Stimulated activated CD4-positive, alpha-beta T cell treated with anti-CD3 and anti-CD28 coated beads, Interleukin-15, amount 100 ng/mL, for 24 hours (primary cell): ENCODE data around the gene EIPR1.

Experiments
- DNase-seq: peaks from one replicate; pipeline ENCODE4 v3.0.0-alpha.2; 2020

EIPR1 gene

GRCh38 chr2:3168230-3168891, 209.3 kb downstream of the EIPR1 start:
- DNase-seq = no peak

GRCh38 chr2:3163401-3163800, 214.2 kb downstream of the EIPR1 start:
- DNase-seq = no peak

DNA sequence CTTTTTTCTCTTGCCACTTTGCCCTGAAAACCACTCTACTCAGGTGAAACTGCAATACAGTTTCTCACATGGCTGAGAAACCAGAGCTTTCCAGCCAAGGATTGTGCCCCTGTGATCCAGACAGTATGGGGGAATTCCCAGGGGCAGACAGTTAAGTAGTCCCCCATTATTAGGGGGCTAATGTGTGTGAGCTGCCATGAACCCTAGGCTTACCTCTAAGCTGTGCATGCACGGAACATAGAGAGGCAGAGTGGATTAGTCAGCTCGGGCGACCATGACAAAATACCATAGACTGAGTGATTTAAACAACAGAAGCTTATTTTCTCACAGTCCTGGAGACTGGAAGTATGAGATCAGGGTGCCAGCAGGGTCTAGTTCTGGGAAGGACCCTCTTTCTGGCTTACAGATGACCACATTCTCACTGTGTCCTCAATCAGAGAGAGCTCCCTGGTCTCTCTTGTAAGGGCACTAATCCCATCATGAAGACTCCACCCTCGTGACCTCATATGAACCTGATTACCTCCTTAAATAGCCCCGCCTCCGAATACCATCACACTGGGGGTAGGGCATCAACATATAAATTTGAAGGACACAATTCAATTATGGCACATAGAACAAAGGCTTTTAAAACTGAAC, 215.1 kb downstream of the EIPR1 start:
- no peak for DNase-seq

GRCh38 chr2:3160751-3161330, 216.8 kb downstream of the EIPR1 start:
- no peak for DNase-seq

DNA sequence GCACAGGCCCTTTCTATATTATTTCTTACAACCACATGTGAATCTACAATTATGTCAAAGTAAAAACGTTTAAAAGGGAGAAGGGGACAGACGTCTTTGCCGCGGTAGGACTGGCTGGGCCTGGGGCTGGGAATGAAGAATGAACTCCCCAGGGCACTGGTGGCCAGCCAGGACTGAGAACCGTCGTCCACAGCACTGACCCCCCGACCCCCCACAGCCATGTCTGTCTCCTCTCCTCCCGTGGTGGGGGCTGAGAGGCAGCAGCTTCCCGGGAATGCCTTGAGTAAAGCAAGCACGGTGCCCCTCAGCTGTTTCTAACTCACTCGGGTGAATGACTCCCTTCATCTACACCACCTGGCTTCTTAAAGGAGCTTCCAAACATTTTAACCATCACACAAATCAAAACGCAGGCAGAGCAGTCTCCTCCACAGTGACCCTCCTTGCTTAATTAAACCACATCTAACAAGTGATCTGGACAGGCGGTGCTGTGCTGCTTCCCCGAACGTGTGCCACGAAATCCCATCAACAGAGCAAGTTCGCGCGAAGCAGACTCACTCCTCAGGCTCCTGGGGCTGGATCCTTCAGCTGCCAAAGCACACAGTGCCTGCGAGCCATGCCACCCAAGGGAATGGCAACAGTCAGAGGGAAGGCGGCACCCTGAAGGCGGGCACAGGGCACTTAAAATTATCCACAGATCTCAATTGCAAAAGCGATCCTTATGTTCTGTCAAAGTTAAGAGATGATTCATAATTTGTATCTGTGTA, 217.7 kb downstream of the EIPR1 start:
- no peak for DNase-seq

- DNase-seq = no peak
These were observed 222.9 kb downstream of the EIPR1 start for GRCh38 chr2:3154700-3155099.

DNA sequence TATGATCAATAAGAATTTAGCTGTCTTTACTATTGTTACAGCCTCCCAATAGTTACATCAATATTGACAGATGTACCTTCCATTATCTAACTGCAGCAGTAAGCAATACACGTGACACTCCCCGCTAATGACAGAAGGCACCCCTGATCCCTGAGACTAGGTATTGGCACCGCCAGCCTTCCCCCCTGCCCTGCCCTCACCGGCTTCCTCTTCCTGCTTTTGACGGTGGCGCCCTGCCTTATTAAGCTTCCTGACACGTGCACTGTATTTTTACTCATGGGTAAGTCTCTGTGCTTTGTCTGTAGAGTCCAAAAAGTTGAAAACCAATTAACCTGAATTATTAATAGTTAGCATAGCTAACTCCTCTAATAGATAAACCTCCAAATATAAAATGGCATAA, 223.5 kb downstream of the EIPR1 start:
- no peak for DNase-seq

DNA sequence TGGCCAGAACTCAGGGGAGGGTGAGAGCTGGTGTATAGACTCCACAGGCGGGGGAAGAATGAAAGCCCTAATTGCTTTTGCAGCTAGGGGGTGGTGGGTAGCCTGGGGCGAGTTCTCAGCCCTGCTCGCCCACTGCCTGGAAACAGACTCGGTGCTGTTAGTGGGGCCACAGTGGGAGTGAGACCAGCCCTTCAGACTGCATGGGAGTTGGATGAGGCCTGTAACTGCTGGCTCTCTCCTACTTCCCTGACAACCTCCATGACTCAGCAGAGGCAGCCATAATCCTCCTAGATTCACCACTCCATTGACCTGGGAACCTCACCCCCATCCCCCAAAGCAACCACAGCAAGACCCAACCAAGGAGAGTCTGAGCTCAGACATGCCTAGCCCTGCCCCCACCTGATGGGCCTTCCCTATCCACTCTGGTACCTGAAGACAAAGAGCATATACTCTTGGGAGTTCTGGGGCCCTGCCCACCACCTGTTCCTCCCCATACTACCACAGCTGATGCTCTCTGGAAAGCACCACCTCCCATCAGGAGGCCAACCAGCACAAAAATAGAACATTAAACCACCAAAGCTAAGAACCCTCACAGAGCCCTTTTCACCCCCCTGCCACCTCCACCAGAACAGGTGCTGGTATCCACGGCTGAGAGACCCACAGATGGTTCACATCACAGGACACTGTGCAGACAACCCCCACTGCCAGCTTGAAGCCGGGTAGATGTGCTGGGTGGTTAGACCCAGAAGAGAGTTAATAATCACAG, 226.3 kb downstream of the EIPR1 start:
- no peak for DNase-seq

- DNase-seq = no peak
These were observed 228.0 kb downstream of the EIPR1 start for GRCh38 chr2:3149441-3150217.

DNA sequence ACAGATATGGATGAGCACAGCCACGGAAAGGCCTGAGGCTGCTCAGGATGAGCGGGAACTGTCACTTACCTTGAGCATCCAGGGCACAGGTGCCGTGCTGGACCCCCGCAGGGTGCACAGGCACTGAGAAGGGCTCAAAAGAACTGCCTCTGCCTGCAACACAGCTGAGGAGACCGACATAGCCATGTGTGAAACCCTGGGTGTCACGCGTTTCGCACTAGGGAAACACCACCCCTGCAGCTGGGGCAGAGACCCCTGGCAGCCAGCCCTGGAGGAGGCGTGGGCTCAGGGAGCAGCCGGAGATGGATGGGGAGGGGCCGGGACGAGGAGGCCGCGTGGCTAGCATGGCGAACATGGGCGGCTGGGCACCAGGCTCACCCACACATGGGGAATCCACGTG, 228.9 kb downstream of the EIPR1 start:
- no peak for DNase-seq

GRCh38 chr2:3147651-3148530, 229.7 kb downstream of the EIPR1 start:
- no peak for DNase-seq

DNA sequence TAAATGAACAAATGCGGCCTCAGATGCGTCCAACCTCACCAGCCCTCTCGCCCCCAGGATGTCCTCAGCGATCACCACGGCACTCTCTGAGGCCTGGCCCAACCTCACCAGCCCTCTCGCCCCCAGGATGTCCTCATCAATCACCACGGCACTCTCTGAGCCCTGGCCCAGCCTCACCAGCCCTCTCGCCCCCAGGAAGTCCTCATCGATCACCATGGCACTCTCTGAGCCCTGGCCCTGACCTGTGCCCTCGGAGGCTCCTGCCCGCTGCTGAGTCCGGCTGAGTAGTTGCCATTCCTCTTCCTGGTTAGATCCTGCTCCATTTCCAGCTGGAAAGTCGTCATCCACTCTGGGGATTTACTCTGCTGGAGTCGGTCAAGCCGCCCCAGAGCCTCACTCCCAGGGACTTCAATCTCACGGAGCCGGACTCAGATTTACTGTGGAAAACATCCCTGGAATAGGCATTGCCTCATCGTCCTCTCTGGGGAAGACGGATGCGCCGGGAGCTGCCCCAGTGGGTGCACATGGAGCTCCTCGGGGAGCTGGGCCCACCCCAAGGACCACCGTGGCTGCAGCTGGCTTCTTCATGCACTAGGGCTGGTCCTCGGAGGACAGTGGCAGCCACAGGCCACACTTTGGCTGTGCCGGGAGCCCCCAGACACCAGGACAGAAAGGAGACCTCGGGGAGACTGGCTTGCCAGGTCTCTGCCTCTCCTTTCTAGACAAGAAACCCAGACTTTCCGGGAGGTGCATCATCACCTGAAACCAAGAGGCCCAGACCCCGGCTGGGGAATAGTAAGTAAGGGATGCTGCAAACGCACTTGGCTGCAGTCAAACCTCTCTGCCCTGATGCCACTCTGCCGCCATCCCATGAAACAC, 230.6 kb downstream of the EIPR1 start:
- no peak for DNase-seq

DNA sequence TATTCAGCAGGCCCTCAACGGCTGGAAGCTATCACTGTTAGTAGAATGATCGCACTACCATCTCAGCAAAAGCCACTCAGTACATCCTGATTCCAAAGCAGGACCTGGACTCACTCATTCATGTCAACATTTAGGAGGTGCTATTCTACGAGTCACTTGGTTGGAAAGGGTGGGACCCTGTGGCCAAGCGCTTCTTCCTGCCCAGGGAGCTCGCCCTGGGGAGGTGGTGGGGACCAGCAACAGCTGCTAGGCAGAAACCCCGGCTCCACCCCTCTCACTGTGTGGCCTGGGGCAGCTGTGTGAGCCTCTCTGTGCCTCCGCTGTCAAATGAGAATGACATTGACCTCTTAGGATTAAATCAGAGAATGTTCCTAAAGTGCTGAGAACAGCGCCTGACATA, 231.4 kb downstream of the EIPR1 start:
- DNase-seq = no peak

DNA sequence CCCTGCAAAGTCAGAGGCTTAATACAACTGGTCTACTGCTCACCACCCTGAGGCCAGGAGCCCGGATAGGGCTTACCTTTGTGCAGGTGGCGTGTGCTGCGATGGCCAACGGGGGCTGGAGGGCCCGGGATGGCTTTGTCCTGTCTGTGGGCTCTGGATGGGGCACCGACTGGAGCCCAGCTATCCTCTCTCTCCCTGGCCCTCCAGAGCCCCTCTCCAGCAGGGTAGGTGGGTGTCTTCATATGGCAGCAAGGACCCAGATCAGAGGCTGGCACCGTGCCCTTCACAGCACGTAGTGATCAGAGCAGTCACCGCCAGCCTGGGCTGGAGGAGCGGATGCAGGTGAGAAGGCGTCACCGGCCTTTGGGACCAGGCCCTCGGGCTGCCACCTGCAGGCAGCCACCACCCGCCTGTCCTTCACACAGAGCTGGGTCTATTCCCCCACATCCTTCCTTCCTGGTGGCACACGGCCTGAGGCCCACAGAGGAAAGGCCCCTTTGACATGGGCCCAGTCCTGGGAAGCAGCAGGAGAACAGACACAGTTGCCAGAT, 232.1 kb downstream of the EIPR1 start:
- no peak for DNase-seq

DNA sequence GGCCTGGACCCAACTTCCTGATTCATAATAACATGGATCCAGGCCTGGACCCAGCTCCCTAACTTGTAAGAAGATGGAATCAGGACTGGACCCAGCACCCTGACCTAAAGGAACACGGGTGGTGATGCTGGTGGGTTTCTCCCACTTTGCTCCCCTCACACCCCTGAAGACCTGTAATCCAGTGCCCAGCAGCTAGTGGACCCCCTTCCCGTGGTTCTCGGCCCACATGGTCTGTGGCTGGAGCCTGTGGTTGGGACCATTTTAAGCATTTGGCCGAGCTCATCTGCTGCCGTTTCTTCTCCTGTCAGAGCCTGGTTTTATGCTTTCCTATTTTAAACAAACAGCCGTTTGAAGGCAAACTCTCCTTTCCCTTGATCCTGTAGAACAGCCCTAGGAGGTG, 232.8 kb downstream of the EIPR1 start:
- no peak for DNase-seq

DNA sequence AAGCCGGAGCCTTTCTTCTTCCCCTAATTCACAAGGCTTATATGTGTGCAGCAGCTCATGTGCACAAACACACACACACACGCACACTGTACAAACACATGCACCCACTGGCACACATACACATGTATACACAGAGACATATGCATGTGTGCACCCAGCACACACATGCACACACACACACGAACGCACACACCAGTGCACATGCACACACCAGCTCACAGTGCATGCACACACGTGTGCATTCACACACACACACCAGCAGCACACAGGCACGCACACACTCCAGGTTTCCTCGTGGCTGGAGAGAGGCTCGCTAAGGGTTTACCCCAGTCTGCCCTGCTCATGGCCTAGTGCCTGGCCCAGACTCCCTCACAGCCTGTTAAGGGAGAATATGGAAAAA, 234.0 kb downstream of the EIPR1 start:
- DNase-seq = no peak

GRCh38 chr2:3142961-3143571, 234.6 kb downstream of the EIPR1 start:
- DNase-seq = no peak

DNA sequence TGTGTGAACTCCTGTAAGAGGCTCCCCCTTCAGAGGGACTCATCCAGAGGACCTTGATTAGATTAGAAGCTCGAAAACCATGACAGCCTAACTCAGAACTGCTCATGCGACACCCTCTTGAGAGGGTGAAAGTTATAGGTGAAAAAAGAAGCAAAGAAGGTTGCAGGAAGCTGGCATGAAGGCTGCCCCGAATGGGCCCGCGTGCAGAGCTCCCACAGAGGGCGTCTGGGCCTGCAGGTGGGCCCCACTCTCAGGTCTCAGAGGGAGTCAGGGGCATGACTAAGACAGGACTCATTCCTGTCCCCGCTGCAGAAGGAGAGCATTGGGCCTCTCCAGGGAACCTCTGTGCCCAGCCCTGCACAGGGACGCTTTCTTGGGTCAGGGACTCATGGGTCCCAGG, 235.4 kb downstream of the EIPR1 start:
- DNase-seq = no peak

- no peak for DNase-seq
These were observed 235.9 kb downstream of the EIPR1 start for GRCh38 chr2:3141696-3142095.
